ENCODE measurements around the gene CD300A.

Gene CD300A

GRCh38 chr17:74520790-74521480, 54.5 kb downstream of the CD300A start:
- DNase-seq (ENCODE audit: low spot score) = no peak
- H2AK5ac ChIP-seq (ENCODE audit: low read depth, low read length) = no peak overlapping the region

GRCh38 chr17:74521701-74522201, 55.3 kb downstream of the CD300A start:
- Histone ChIP-seq H2BK12ac (ENCODE audit: low read length) (no peak overlapping the region), H3K14ac (ENCODE audit: low read length) (no peak overlapping the region), H2BK15ac (ENCODE audit: low read length) (no peak overlapping the region), H3K4me1 (ENCODE audit: control insufficient read depth in 2 of 2, insufficient read depth in 1 of 2, low read depth in 1 of 2, low read length in 2 of 2) (no peaks in the 10 kb centered on the region), H4K8ac (ENCODE audit: low read depth, low read length) (no peak overlapping the region), H3K18ac (ENCODE audit: low read length) (no peak overlapping the region), H3K4ac (ENCODE audit: low read length) (no peak overlapping the region), H3K4me2 (ENCODE audit: insufficient read depth, low read length, poor library complexity, severe bottlenecking) (no peak overlapping the region), H3K9me3 (replicated peaks in 1 of 2; ENCODE audit: control insufficient read depth in 2 of 2, insufficient read depth in 1 of 2, low read depth in 1 of 2, low read length in 2 of 2) (peaks cover 0 to 7% of the 10 kb centered on the region in 2 donors), H4K91ac (ENCODE audit: low read depth, low read length, poor library complexity) (no peak overlapping the region), H3K36me3 (replicated peaks in 1 of 2; ENCODE audit: control insufficient read depth in 2 of 2, insufficient read depth in 2 of 2, low read length in 2 of 2) (no peaks in the 10 kb centered on the region), H2AFZ (ENCODE audit: low read length) (no peak overlapping the region), H3K4me3 (ENCODE audit: low read length in 2 of 2) (no peak overlapping the region), H2AK5ac (ENCODE audit: low read depth, low read length) (no peak overlapping the region), H3K27me3 (ENCODE audit: control insufficient read depth in 3 of 3, insufficient read depth in 3 of 3, low read depth in 1 of 3, low read length in 3 of 3) (no peaks in the 10 kb centered on the region), H3K79me1 (ENCODE audit: low read depth, low read length) (no peaks in the 10 kb centered on the region), H3K27ac (replicated peaks; ENCODE audit: low read length) (no peak overlapping the region), H2BK120ac (ENCODE audit: low read depth, low read length) (no peak overlapping the region), H3K9ac (ENCODE audit: low read depth, low read length, poor library complexity) (no peak overlapping the region), H3K23ac (ENCODE audit: low read depth, low read length, poor library complexity) (no peak overlapping the region), H2BK5ac (ENCODE audit: low read length) (no peak overlapping the region)
- DNase-seq (ENCODE audit: low spot score) = no peak
- WGBS, 2 donors (ENCODE audit: extremely low coverage in 2 of 2, insufficient read length in 2 of 2, insufficient replicate concordance in 1 of 2) = no CpG with 5 or more reads among the region's 9 CpGs

More at GRCh38 chr17:74520790-74521480, 54.5 kb downstream of the CD300A start:
- H3K14ac ChIP-seq (ENCODE audit: low read length) = no peak overlapping the region
- H3K9me3 ChIP-seq (replicated peaks in 1 of 2; ENCODE audit: control insufficient read depth in 2 of 2, insufficient read depth in 1 of 2, low read depth in 1 of 2, low read length in 2 of 2) = peaks cover 0 to 7% of the 10 kb centered on the region in 2 donors
- H3K4me1 ChIP-seq (ENCODE audit: control insufficient read depth in 2 of 2, insufficient read depth in 1 of 2, low read depth in 1 of 2, low read length in 2 of 2) = no peaks in the 10 kb centered on the region
- H2AFZ ChIP-seq (ENCODE audit: low read length) = no peak overlapping the region
- H2BK5ac ChIP-seq (ENCODE audit: low read length) = no peak overlapping the region
- H3K4me2 ChIP-seq (ENCODE audit: insufficient read depth, low read length, poor library complexity, severe bottlenecking) = no peak overlapping the region
- no peak overlapping the region for H3K4me3 ChIP-seq (ENCODE audit: low read length in 2 of 2)
- no peak overlapping the region for H3K23ac ChIP-seq (ENCODE audit: low read depth, low read length, poor library complexity)
- no peak overlapping the region for H2BK12ac ChIP-seq (ENCODE audit: low read length)
- no peak overlapping the region for H4K91ac ChIP-seq (ENCODE audit: low read depth, low read length, poor library complexity)
- no peak overlapping the region for H3K18ac ChIP-seq (ENCODE audit: low read length)
- no peak overlapping the region for H3K9ac ChIP-seq (ENCODE audit: low read depth, low read length, poor library complexity)
- H3K79me1 ChIP-seq (ENCODE audit: low read depth, low read length) = no peaks in the 10 kb centered on the region
- H3K36me3 ChIP-seq (replicated peaks in 1 of 2; ENCODE audit: control insufficient read depth in 2 of 2, insufficient read depth in 2 of 2, low read length in 2 of 2) = no peaks in the 10 kb centered on the region
- no peak overlapping the region for H3K4ac ChIP-seq (ENCODE audit: low read length)
- H2BK120ac ChIP-seq (ENCODE audit: low read depth, low read length) = no peak overlapping the region
- no peaks in the 10 kb centered on the region for H3K27me3 ChIP-seq (ENCODE audit: control insufficient read depth in 3 of 3, insufficient read depth in 3 of 3, low read depth in 1 of 3, low read length in 3 of 3)
- H2BK15ac ChIP-seq (ENCODE audit: low read length) = no peak overlapping the region
- WGBS, 2 donors (ENCODE audit: extremely low coverage in 2 of 2, insufficient read length in 2 of 2, insufficient replicate concordance in 1 of 2) = no CpG with 5 or more reads among the region's 21 CpGs
- H3K27ac ChIP-seq (replicated peaks; ENCODE audit: low read length) = no peak overlapping the region
- H4K8ac ChIP-seq (ENCODE audit: low read depth, low read length) = no peak overlapping the region

DNA sequence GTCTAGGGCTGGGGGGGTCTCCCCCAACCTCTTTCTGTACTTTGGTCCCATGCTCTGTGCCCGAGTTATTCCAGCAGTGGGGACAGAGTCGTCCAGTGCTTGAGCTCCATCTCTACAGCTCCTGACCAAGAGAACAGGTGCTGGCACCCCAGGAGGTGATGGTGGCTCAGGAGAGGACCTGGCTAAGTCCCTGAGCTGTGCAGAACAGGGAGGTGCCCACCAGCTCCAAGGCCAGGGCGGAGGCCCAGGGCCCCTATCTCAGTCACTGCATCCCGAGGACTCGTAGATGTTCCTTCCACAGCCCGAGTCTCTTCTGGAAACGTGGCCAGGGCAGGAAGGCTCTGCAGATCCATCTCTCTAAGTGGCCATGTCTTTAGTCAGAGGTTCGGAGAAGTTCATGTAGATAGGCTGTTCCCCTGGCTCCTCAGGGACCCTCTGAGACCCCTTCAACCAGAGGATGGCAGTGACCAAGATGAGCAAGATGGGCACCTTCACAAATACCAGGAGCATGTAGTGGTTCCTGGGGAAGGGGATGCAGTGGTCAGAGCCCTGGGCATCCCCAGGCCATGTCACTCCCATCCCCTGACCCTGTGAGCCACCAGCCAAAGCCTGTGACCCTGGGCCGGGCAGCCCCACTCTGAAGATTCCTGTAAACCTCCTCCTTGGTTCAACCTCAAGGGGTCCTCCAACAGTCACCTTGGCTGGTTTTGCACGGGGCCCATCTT, 56.1 kb downstream of the CD300A start:
- no peak overlapping the region for H4K8ac ChIP-seq (ENCODE audit: low read depth, low read length)
- H3K27me3 ChIP-seq (ENCODE audit: control insufficient read depth in 3 of 3, insufficient read depth in 3 of 3, low read depth in 1 of 3, low read length in 3 of 3) = peaks cover 0 to 2% (median 0%) of the 10 kb centered on the region in 3 experiments
- H3K27ac ChIP-seq (replicated peaks; ENCODE audit: low read length) = no peak overlapping the region
- H3K9me3 ChIP-seq (replicated peaks in 1 of 2; ENCODE audit: control insufficient read depth in 2 of 2, insufficient read depth in 1 of 2, low read depth in 1 of 2, low read length in 2 of 2) = peaks cover 0 to 7% of the 10 kb centered on the region in 2 donors
- H3K4me1 ChIP-seq (ENCODE audit: control insufficient read depth in 2 of 2, insufficient read depth in 1 of 2, low read depth in 1 of 2, low read length in 2 of 2) = no peaks in the 10 kb centered on the region
- H3K79me1 ChIP-seq (ENCODE audit: low read depth, low read length) = no peaks in the 10 kb centered on the region
- no peaks in the 10 kb centered on the region for H3K36me3 ChIP-seq (replicated peaks in 1 of 2; ENCODE audit: control insufficient read depth in 2 of 2, insufficient read depth in 2 of 2, low read length in 2 of 2)
- no peak overlapping the region for H2BK15ac ChIP-seq (ENCODE audit: low read length)
- no peak overlapping the region for H3K14ac ChIP-seq (ENCODE audit: low read length)
- no peak overlapping the region for H3K4me2 ChIP-seq (ENCODE audit: insufficient read depth, low read length, poor library complexity, severe bottlenecking)
- no peak overlapping the region for H3K9ac ChIP-seq (ENCODE audit: low read depth, low read length, poor library complexity)
- H3K4me3 ChIP-seq (ENCODE audit: low read length in 2 of 2) = no peak overlapping the region
- H3K23ac ChIP-seq (ENCODE audit: low read depth, low read length, poor library complexity) = no peak overlapping the region
- H4K91ac ChIP-seq (ENCODE audit: low read depth, low read length, poor library complexity) = no peak overlapping the region
- no peak overlapping the region for H2BK12ac ChIP-seq (ENCODE audit: low read length)
- no peak overlapping the region for H3K4ac ChIP-seq (ENCODE audit: low read length)
- no peak overlapping the region for H2AK5ac ChIP-seq (ENCODE audit: low read depth, low read length)
- H2AFZ ChIP-seq (ENCODE audit: low read length) = no peak overlapping the region
- H2BK5ac ChIP-seq (ENCODE audit: low read length) = no peak overlapping the region
- no CpG with 5 or more reads among the region's 10 CpGs for WGBS, 2 donors (ENCODE audit: extremely low coverage in 2 of 2, insufficient read length in 2 of 2, insufficient replicate concordance in 1 of 2)
- DNase-seq (ENCODE audit: low spot score) = no peak
- H3K18ac ChIP-seq (ENCODE audit: low read length) = no peak overlapping the region
- H2BK120ac ChIP-seq (ENCODE audit: low read depth, low read length) = no peak overlapping the region

- Histone ChIP-seq H3K79me1 (ENCODE audit: low read depth, low read length) (no peaks in the 10 kb centered on the region), H3K27me3 (ENCODE audit: control insufficient read depth in 3 of 3, insufficient read depth in 3 of 3, low read depth in 1 of 3, low read length in 3 of 3) (peaks cover 0 to 2% (median 0%) of the 10 kb centered on the region in 3 experiments), H3K18ac (ENCODE audit: low read length) (no peak overlapping the region), H3K4me3 (ENCODE audit: low read length in 2 of 2) (no peak overlapping the region), H2BK15ac (ENCODE audit: low read length) (no peak overlapping the region), H4K91ac (ENCODE audit: low read depth, low read length, poor library complexity) (no peak overlapping the region), H4K8ac (ENCODE audit: low read depth, low read length) (no peak overlapping the region), H3K9me3 (replicated peaks in 1 of 2; ENCODE audit: control insufficient read depth in 2 of 2, insufficient read depth in 1 of 2, low read depth in 1 of 2, low read length in 2 of 2) (peaks cover 0 to 7% of the 10 kb centered on the region in 2 donors), H2AK5ac (ENCODE audit: low read depth, low read length) (no peak overlapping the region), H2BK12ac (ENCODE audit: low read length) (no peak overlapping the region), H3K4me1 (ENCODE audit: control insufficient read depth in 2 of 2, insufficient read depth in 1 of 2, low read depth in 1 of 2, low read length in 2 of 2) (no peaks in the 10 kb centered on the region), H3K4ac (ENCODE audit: low read length) (no peak overlapping the region), H3K36me3 (replicated peaks in 1 of 2; ENCODE audit: control insufficient read depth in 2 of 2, insufficient read depth in 2 of 2, low read length in 2 of 2) (no peaks in the 10 kb centered on the region), H2AFZ (ENCODE audit: low read length) (no peak overlapping the region), H2BK120ac (ENCODE audit: low read depth, low read length) (no peak overlapping the region), H3K27ac (replicated peaks; ENCODE audit: low read length) (no peak overlapping the region), H3K9ac (ENCODE audit: low read depth, low read length, poor library complexity) (no peak overlapping the region), H3K4me2 (ENCODE audit: insufficient read depth, low read length, poor library complexity, severe bottlenecking) (no peak overlapping the region), H2BK5ac (ENCODE audit: low read length) (no peak overlapping the region), H3K23ac (ENCODE audit: low read depth, low read length, poor library complexity) (peak overlapping the region; percentile 52), H3K14ac (ENCODE audit: low read length) (no peak overlapping the region)
- WGBS, 2 donors (ENCODE audit: extremely low coverage in 2 of 2, insufficient read length in 2 of 2, insufficient replicate concordance in 1 of 2) = no CpG with 5 or more reads among the region's 3 CpGs
- no peak for DNase-seq (ENCODE audit: low spot score)
Measured at GRCh38 chr17:74523308-74523707, 56.9 kb downstream of the CD300A start.
